ENCODE measurements around the gene TMEM242. TPM values are rescaled to one million over a fixed set of nuclear protein-coding genes. Genes with fewer than 3 reads are reported as not detected.

The TMEM242 gene
- total RNA-seq, 2 donors from 2014 or later, result 10.8 to 11.7 TPM

GRCh38 chr6:157259443-157259842 is 63.9 kb downstream of the TMEM242 start:
- DNase-seq, result no peak
- no peaks in the 10 kb centered on the region for H3K9me3 Mint-ChIP-seq
- WGBS, 2 experiments (ENCODE audit: insufficient coverage in 1 of 2, insufficient read length in 1 of 2), result 80 to 89% methylated on average over 2 to 9 of the region's 9 CpGs
- Histone ChIP-seq H3K9me3 (ENCODE audit: control insufficient read depth, low read length) (no peaks in the 10 kb centered on the region), H3K4me1 (ENCODE audit: control insufficient read depth, insufficient read depth, low read length) (no peaks in the 10 kb centered on the region), H3K27ac (ENCODE audit: low read depth, low read length) (no peak overlapping the region), H3K9ac (ENCODE audit: extremely low read depth, low read length, poor library complexity, severe bottlenecking) (no peak overlapping the region), H3K36me3 (ENCODE audit: control insufficient read depth, insufficient read depth, low read length) (no peaks in the 10 kb centered on the region), H3K4me3 (ENCODE audit: low read length) (no peak overlapping the region), H3K27me3 (ENCODE audit: control insufficient read depth, insufficient read depth, low read length, poor library complexity, severe bottlenecking) (no peaks in the 10 kb centered on the region)
- H3K27me3 Mint-ChIP-seq (ENCODE audit: insufficient read depth), result peaks cover 7% of the 10 kb centered on the region
- no peaks in the 10 kb centered on the region for H3K4me1 Mint-ChIP-seq
- no peak overlapping the region for H3K27ac Mint-ChIP-seq
- H3K36me3 Mint-ChIP-seq (ENCODE audit: low read depth), result no peaks in the 10 kb centered on the region
- no peak overlapping the region for H3K4me3 Mint-ChIP-seq
- no peak for TF ChIP-seq CTCF (conservative IDR thresholded peaks at IDR 0.05)

- no peak overlapping the region for H3K4me3 Mint-ChIP-seq
- TF ChIP-seq CTCF (conservative IDR thresholded peaks at IDR 0.05), result no peak
- H3K9me3 Mint-ChIP-seq, result no peaks in the 10 kb centered on the region
These were observed 64.4 kb downstream of the TMEM242 start for GRCh38 chr6:157258878-157259277.

GRCh38 chr6:157255079-157255478 is 68.2 kb downstream of the TMEM242 start:
- Histone ChIP-seq H3K4me3 (ENCODE audit: low read length) (no peak overlapping the region), H3K4me1 (ENCODE audit: control insufficient read depth, insufficient read depth, low read length) (no peaks in the 10 kb centered on the region), H3K27me3 (ENCODE audit: control insufficient read depth, insufficient read depth, low read length, poor library complexity, severe bottlenecking) (no peaks in the 10 kb centered on the region), H3K9ac (ENCODE audit: extremely low read depth, low read length, poor library complexity, severe bottlenecking) (no peak overlapping the region), H3K9me3 (ENCODE audit: control insufficient read depth, low read length) (no peaks in the 10 kb centered on the region), H3K36me3 (ENCODE audit: control insufficient read depth, insufficient read depth, low read length) (no peaks in the 10 kb centered on the region), H3K27ac (ENCODE audit: low read depth, low read length) (no peak overlapping the region)
- 86 to 90% methylated on average over 2 to 3 of the region's 3 CpGs for WGBS, 2 experiments (ENCODE audit: insufficient coverage in 1 of 2, insufficient read length in 1 of 2)
- H3K27me3 Mint-ChIP-seq (ENCODE audit: insufficient read depth), result peaks cover 3% of the 10 kb centered on the region
- no peaks in the 10 kb centered on the region for H3K9me3 Mint-ChIP-seq
- H3K36me3 Mint-ChIP-seq (ENCODE audit: low read depth), result no peaks in the 10 kb centered on the region
- DNase-seq, result no peak
- H3K4me1 Mint-ChIP-seq, result no peaks in the 10 kb centered on the region
- H3K27ac Mint-ChIP-seq, result no peak overlapping the region
- no peak for TF ChIP-seq CTCF (conservative IDR thresholded peaks at IDR 0.05)
- no peak overlapping the region for H3K4me3 Mint-ChIP-seq

More at GRCh38 chr6:157258878-157259277, 64.4 kb downstream of the TMEM242 start:
- no peak overlapping the region for H3K27ac Mint-ChIP-seq
- no peak overlapping the region for H3K27ac ChIP-seq (ENCODE audit: low read depth, low read length)
- peaks cover 7% of the 10 kb centered on the region for H3K27me3 Mint-ChIP-seq (ENCODE audit: insufficient read depth)
- H3K36me3 ChIP-seq (ENCODE audit: control insufficient read depth, insufficient read depth, low read length), result no peaks in the 10 kb centered on the region
- H3K9ac ChIP-seq (ENCODE audit: extremely low read depth, low read length, poor library complexity, severe bottlenecking), result no peak overlapping the region
- H3K4me3 ChIP-seq (ENCODE audit: low read length), result no peak overlapping the region
- H3K4me1 ChIP-seq (ENCODE audit: control insufficient read depth, insufficient read depth, low read length), result no peaks in the 10 kb centered on the region
- H3K36me3 Mint-ChIP-seq (ENCODE audit: low read depth), result no peaks in the 10 kb centered on the region
- no peaks in the 10 kb centered on the region for H3K27me3 ChIP-seq (ENCODE audit: control insufficient read depth, insufficient read depth, low read length, poor library complexity, severe bottlenecking)
- WGBS, 2 experiments (ENCODE audit: insufficient coverage in 1 of 2, insufficient read length in 1 of 2), result 96 to 97% methylated on average over 7 to 11 of the region's 11 CpGs
- no peaks in the 10 kb centered on the region for H3K4me1 Mint-ChIP-seq
- H3K9me3 ChIP-seq (ENCODE audit: control insufficient read depth, low read length), result no peaks in the 10 kb centered on the region
- no peak for DNase-seq
